ENCODE data around the gene ZNF326.

The ZNF326 gene

DNA sequence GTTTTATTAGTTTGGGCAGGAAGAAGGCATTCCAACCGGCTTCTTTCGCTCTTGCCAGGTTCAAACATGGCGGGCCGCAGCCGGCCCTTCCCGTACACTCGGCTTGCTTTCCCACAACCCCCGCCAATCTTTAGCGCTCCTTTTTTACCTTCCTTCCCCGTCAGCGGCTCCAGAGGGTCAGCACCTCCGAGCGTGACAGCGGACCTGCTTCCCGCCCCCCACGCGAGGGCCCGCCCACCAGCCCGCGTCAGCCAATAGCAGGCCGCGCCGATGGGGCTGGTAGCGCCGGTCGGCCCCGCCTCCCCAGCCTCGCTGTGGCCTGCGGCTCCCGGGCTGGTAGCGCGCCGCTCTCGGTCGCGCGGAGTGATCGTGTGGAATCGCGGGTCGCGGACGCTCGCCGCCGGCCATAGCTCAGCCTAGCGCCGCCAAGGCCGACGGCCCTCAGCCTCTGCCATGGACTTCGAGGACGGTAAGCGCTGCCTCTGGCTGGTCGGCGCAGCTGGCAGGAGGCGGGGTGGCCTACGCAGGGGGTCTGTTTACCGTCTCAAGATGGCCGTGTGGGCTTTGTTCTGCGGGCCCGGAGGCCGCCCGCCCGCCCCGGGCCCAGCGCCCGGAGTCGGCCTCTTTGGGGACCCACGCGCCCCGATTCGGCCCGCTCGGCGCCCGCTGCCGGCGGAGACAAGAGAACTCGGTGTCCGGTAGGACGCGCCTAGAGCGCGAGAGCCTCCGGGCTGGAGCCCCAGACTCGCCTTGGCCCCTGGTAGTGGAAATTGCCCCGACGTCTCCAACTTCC lies at the start of gene ZNF326:
TSS of gene ZNF326 (plus strand) at position 306 of the 793 bp plus-strand sequence. CDS start at position 454, 148 bp downstream.
- DNase-seq = peak; percentile 88

DNA sequence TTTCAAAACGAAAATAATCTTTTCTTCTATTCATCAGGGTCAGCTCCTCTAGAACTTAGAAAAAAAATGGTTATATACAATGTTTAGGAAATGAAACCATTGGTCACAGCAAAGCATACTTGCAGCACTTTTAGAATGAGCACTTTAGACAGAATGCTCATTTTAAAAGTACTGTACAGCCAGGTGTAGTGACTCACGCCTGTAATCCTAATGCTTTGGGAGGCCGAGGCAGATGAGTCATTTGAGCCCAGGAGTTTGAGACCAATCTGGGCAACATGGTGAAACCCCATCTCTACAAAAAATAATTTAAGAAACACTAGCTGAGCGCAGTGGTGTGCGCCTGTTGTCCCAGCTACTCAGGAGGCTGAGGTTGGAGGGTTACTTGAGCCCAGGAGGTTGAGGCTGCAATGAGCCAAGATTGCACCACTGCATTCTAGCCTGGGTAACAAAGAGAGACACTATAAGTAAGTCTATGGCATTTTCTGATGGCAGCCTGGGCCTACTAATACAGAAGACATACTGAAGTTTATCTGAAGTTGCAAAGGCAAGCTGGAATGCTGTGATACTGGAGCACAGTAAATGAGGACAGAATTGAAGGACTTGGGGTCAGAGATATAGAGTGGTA lies 48.9 kb upstream of the ZNF326 start:
- no peak for DNase-seq

DNA sequence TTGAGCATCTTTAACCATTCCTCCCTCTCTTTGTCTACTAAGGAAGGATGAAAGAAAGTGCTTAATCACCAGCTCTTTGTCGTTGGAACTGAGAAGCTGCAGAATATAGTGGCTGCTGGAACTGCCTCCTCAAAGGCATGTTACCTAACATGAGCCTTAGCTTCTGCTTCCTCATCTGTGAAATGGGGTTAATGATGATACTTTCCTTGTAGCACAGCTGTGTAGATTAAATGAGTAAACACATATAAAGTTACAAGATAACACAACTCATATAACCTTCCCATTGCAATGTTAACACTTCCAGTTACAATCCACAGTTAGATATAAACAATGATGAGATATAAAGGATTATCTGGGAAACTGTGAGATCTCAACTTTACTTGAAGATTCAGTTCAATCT lies 48.4 kb upstream of the ZNF326 start:
- DNase-seq = no peak

- no peak for DNase-seq
These were observed 46.1 kb upstream of the ZNF326 start for GRCh38 chr1:89948722-89949345.

- DNase-seq = no peak
These were observed 44.8 kb upstream of the ZNF326 start for GRCh38 chr1:89949991-89950624.

DNA sequence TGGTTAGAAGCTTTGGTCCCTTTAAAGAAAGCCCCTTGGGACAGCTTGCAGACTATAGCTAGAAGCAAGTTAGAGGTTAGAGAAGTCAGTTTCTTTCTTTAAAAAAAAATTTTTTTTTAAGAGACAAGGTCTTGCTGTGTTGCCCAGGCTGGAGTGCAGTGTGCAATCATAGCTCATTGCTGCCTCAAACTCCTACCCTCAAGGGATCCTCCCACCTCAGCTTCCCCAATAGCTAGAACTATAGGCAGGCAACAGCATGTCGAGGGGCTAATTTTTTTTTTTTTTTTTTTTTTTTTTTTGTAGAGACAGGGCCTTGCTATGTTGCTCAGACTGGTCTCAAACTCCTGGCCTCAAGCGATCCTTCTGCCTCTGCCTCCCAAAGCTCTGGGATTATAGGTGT lies 44.2 kb upstream of the ZNF326 start:
- DNase-seq = no peak

- DNase-seq = no peak
These were observed 42.9 kb upstream of the ZNF326 start for GRCh38 chr1:89951766-89952604.

- DNase-seq = no peak
These were observed 42.2 kb upstream of the ZNF326 start for GRCh38 chr1:89952605-89953130.

DNA sequence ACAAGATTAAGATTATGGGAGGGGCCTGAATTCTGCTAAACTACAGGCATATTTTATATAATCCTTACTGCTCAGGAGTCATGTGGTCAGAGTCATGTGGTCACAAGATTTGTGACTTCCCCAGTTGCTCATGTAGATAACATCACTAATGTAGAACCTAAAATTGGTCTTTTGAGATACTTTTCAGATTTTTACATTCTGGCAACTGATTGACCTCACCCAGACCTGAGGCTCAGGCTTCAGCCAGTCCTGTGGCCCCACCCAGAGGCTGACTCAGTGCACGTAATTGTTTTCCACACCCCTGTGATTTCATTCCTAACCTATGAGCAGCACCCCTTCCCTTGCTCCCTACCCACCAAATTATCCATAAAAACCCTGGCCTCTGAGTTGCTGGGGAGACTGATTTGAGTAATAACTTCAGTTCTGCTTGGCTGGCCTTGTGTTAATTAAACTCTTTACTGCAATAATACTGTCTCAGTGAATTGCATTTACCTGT lies 41.7 kb upstream of the ZNF326 start:
- no peak for DNase-seq

GRCh38 chr1:89953929-89954328 lies 41.0 kb upstream of the ZNF326 start:
- no peak for DNase-seq

DNA sequence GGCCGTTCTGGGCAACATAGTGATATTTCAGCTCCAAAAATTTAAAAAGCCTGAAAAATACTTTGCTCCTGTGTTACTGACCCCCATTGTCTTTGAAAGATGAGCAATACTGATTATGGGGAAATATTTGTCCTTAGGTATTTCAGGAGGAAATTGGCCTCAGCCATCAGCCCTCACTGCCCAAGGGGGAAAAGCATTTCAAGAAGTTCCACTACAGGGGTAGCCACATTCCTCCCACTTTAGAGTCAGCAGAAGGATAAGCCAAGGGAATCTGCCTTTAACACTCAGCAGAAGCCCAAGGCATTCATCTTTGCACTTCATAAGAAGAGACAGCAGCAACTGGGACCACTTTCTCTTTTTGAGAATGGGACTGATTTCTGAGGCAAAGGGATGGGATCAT lies 40.5 kb upstream of the ZNF326 start:
- no peak for DNase-seq

DNA sequence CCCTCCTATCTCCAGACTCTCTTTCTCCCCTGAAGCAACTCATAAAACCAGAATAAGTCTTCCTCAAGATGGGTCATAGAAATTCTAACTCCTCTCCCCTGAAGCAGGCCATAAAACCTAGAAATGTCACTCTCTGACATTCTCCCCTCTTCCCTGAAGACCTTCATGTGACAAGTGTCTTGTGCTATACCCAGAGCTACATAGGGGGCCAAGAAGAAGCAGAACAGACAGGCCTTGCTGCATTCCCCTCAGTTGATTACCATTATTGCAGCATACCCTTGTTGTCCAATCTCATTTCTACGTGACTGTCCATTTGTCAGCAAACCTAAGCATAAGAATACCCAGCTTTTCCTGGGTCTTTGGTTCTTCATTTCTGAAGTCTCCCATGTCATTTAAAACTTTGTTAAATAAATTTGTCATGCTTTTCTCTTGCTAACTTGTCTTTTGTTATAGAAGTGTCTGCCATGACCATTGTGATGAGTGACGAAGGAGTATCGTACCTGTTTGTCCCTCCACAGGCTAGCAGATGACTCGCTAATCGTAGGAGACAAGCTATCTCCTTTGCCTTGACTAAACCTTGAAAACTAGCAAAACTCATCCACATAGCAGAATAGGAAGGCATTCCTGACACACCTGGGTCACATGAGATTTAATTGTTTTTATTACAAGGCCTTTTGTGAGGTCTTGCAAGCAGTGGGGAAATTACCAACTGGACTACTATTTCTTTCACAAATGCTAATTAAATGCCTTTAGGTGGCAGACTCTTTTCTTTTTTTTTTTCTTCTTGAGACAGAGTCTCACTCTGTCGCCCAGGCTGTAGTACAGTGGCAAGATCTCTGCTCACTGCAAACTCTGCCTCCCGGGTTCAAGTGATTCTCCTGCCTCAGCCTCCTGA lies 39.4 kb upstream of the ZNF326 start:
- no peak for DNase-seq

GRCh38 chr1:89957107-89957506 lies 37.8 kb upstream of the ZNF326 start:
- DNase-seq = no peak

- DNase-seq = no peak
These were observed 35.9 kb upstream of the ZNF326 start for GRCh38 chr1:89958851-89959654.

- DNase-seq = no peak
These were observed 35.2 kb upstream of the ZNF326 start for GRCh38 chr1:89959719-89960118.

DNA sequence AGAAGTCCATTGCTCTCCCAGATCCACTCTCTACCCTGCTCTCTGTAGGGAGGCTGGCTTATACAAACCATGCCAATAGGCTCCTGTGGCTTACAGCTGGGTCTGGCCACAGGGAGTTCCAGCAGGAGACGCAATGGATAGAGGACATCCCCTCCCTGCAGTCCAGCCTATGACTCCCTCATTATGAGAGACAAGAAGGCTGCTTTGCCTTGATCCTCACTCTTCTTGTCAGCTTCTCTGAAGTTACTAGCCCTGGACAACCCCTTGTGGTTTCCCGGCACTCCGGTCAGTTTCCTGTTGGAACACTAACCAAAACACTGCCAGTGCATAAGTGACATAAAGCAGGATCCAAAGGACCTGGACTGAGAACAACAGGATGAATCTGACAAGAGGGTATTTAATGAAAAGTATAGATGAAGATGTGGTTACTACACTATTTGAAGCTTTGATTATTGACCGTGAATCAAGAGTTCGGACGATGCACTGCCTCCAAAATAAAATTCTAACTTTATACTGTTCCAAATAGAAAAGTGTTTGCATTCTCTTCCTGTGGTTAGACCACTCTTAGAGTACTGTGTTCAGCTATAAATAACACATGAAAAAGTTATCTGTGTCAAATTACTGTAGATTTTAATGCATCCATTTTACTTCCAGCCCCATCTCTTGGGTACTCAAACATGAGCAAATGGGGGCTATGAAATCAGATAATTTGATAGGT lies 32.7 kb upstream of the ZNF326 start:
- no peak for DNase-seq

DNA sequence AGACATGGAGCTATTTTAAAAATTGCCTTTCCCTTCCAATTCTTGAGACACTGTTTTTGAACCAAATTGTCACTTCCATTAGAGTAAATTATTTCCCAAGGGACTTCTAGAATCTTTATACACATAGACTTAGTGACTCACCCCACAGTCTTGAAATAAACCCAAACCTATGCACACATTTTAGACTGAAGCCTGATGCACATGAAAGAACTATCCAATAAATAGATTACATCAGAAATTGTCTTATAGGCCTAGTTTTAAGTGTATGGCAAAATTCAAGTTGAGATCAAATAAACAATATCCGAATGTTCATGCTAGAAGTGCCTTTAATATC lies 32.2 kb upstream of the ZNF326 start:
- DNase-seq = no peak

- DNase-seq = no peak
These were observed 29.6 kb upstream of the ZNF326 start for GRCh38 chr1:89965193-89965768.

GRCh38 chr1:89966656-89967055 lies 28.3 kb upstream of the ZNF326 start:
- DNase-seq = no peak
